H1 (cell line): ENCODE measurements around the gene OXLD1. TPM values are rescaled to one million over a fixed set of nuclear protein-coding genes. Genes with fewer than 3 reads are reported as not detected.

Source experiments
- CBX5 ChIP-seq: fragments of 300-800, 300-1000 bp; sonication (generic); IDR thresholded peaks from 2 replicates; pipeline ENCODE4 v1.7.1; 2016; ENCODE audit warnings: antibody characterized with exemption, low read length, low read depth
- CBX8 ChIP-seq: fragments of 300-800, 300-1000 bp; sonication (generic); IDR thresholded peaks from 2 replicates; pipeline ENCODE4 v1.7.1; 2016; ENCODE audit warnings: low read depth, low read length, borderline replicate concordance
- CEBPB ChIP-seq: IDR thresholded peaks from 2 replicates; pipeline ENCODE4 v1.6.1; 2012; ENCODE audit warnings: low read depth, low read length
- EGR1 ChIP-seq: IDR thresholded peaks from 2 replicates; pipeline ENCODE4 v1.6.1; 2011; ENCODE audit warnings: low read depth, low read length, borderline replicate concordance
- EP300 ChIP-seq, 2 experiments: IDR thresholded peaks; 1 replicate in 1 of 2; 2 replicates in 1 of 2; pipeline ENCODE4 v1.6.1; 2011 to 2012; ENCODE audit warnings: low read depth in 2 of 2, low read length in 2 of 2, mild to moderate bottlenecking in 2 of 2, borderline replicate concordance in 1 of 2, inconsistent platforms in 1 of 2, moderate library complexity in 1 of 2
- EZH2 ChIP-seq: fragments of 200-600 bp; sonication (generic); IDR thresholded peaks from 2 replicates; pipeline ENCODE4 v1.7.1; 2012; ENCODE audit warnings: low read depth, mild to moderate bottlenecking, moderate library complexity, low read length, inconsistent platforms; ENCODE audit not compliant: severe bottlenecking
- FOSL1 ChIP-seq: IDR thresholded peaks from 2 replicates; pipeline ENCODE4 v1.6.1; 2011; ENCODE audit warnings: mild to moderate bottlenecking, low read depth, low read length, moderate library complexity; ENCODE audit not compliant: insufficient read depth
- GABPA ChIP-seq: IDR thresholded peaks from 2 replicates; pipeline ENCODE4 v1.6.1; 2011; ENCODE audit warnings: mild to moderate bottlenecking, low read length, moderate library complexity, borderline replicate concordance; ENCODE audit not compliant: insufficient read depth
- GTF2F1 ChIP-seq: IDR thresholded peaks from 2 replicates; pipeline ENCODE4 v1.6.1; 2012; ENCODE audit warnings: low read depth, low read length, improper control_type of control experiment, borderline replicate concordance
- HDAC2 ChIP-seq, 2 experiments: fragments of 300-600 bp in 1 of 2; sonication (generic) in 1 of 2; IDR thresholded peaks; 2 replicates each; pipeline ENCODE4 v1.6.1; 2011 to 2012; ENCODE audit warnings: low read depth in 2 of 2, low read length in 2 of 2, mild to moderate bottlenecking in 2 of 2, moderate library complexity in 2 of 2, borderline replicate concordance in 1 of 2, inconsistent platforms in 1 of 2
- HDAC6 ChIP-seq: IDR thresholded peaks from one replicate; pipeline ENCODE4 v1.7.1; 2012; ENCODE audit warnings: low read depth, mild to moderate bottlenecking, inconsistent platforms, low read length, moderate library complexity
- JUN ChIP-seq: IDR thresholded peaks from 2 replicates; pipeline ENCODE4 v1.6.1; 2011; ENCODE audit warnings: low read depth, mild to moderate bottlenecking, improper control_type of control experiment, low read length
- NRF1 ChIP-seq: IDR thresholded peaks from 2 replicates; pipeline ENCODE4 v1.6.1; 2011; ENCODE audit warnings: mild to moderate bottlenecking, low read depth, low read length, improper control_type of control experiment
- POLR2AphosphoS5 ChIP-seq: IDR thresholded peaks from 2 replicates; pipeline ENCODE4 v1.6.1; 2011; ENCODE audit warnings: low read depth, low read length
- POU5F1 ChIP-seq: IDR thresholded peaks from 2 replicates; pipeline ENCODE4 v1.6.1; 2011; ENCODE audit warnings: low read depth, mild to moderate bottlenecking, low read length, moderate library complexity
- SAP30 ChIP-seq: fragments of 300-600 bp; sonication (generic); IDR thresholded peaks from 2 replicates; pipeline ENCODE4 v1.7.1; 2012; ENCODE audit warnings: low read length, moderate library complexity, mild to moderate bottlenecking, inconsistent platforms; ENCODE audit not compliant: insufficient read depth, insufficient replicate concordance
- SIRT6 ChIP-seq: IDR thresholded peaks from one replicate; pipeline ENCODE4 v1.7.1; 2012; ENCODE audit warnings: low read length, inconsistent platforms
- SIX5 ChIP-seq: IDR thresholded peaks from 2 replicates; pipeline ENCODE4 v1.6.1; 2011; ENCODE audit warnings: mild to moderate bottlenecking, low read depth, low read length
- SRF ChIP-seq: IDR thresholded peaks from 2 replicates; pipeline ENCODE4 v1.6.1; 2011; ENCODE audit warnings: mild to moderate bottlenecking, low read depth, low read length, moderate library complexity
- TAF1 ChIP-seq: IDR thresholded peaks from 2 replicates; pipeline ENCODE4 v1.6.1; 2011; ENCODE audit warnings: mild to moderate bottlenecking, low read depth, low read length
- ZNF274 ChIP-seq: IDR thresholded peaks from 2 replicates; pipeline ENCODE4 v1.7.0; 2012; ENCODE audit warnings: low read length, borderline replicate concordance; ENCODE audit errors: extremely low read depth
- polyA plus RNA-seq, 7 experiments: library from polyadenylated mRNA; depleted of rRNA in 3 of 7; stranded (reverse) in 5 of 7; unstranded in 2 of 7; fragments of >200 nt in 5 of 7; fragments of 200-250 nt in 2 of 7; gene quantifications; 1 replicate in 5 of 7; 2 replicates in 1 of 7; 4 replicates in 1 of 7; pipeline versions ENCODE4 v1.2.1 to v1.2.3, GENCODE V29; 2011 to 2013; ENCODE audit warnings: missing spikeins in 2 of 7, mixed read lengths in 2 of 7
- total RNA-seq: library from RNA; stranded (reverse); fragmentation: NEBNext Ultra II Directional; extraction: Animal tissue kit (Norgen Biotek cat#: 25700); gene quantifications from 2 replicates; pipeline ENCODE4 v1.2.1, GENCODE V29; 2021
- TF ChIP-seq, protein P1 (sequence below): IDR thresholded peaks from 2 replicates; pipeline ENCODE4 v1.6.1; 2011; ENCODE audit warnings: low read depth, mild to moderate bottlenecking, low read length; ENCODE audit not compliant: insufficient read depth

The OXLD1 gene
- total and polyA plus RNA-seq, 2 of the 8 experiments (the other 6 are each of a cell fraction or from before 2014, with no cell fraction given): 41.5 to 61.9 TPM

DNA sequence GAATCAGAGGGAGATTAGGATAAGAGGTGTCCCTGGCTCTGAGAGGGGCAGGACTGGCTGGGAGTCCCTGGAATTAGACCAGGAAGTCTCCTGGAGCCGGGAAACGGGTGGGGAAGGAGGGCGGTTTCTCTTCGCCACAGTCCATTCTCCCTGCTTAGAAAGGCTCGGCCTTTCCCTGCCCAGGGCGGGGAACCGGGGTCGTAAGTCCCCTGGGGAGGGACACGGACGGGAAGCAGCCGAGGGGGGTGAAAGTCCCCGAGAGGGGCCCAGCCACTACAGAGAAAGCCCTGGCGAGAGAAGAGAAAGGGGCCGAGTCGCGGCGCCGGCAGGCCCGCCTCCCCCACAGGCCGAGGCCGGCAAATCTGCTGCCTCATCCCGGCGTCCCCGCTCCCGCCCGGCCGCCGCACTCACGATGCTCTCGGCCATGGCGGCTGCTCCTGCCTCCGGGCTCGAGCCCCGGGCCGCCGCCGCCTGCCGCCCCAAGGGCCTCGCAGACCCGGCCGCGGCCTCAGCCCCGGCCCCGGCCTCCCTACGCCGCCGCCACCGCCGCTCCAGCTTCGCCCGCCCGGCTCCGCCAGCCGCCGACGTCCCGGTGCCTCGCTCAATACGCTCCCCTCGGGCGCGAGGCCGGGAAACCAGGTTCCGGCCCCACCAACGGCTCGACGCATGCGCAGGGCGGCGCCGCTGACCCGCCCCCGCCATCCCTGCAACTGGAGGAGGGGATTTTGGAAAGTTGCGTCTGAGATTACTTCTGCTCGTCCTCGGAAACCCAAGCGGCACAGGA lies 29.7 kb downstream of the OXLD1 start, which contains the start of the genes NPLOC4 and TSPAN10 (continued):
- TF ChIP-seq CEBPB (peak; percentile 15; the same call in 1 of the 2 replicates), EGR1 (peak; percentile 100), SIRT6 (no peak), CBX5 (no peak), NRF1 (peak; percentile 93), HDAC6 (no peak), GTF2F1 (no peak), JUN (peak; percentile 4; the same call in 1 of the 2 replicates), ZNF274 (no peak), GABPA (peak; percentile 90), SRF (peak; percentile 50), POU5F1 (no peak), SAP30 (peak; percentile 54), CBX8 (no peak), HDAC2 (IDR thresholded peaks at IDR 0.05; ENCODE audit: borderline replicate concordance in 1 of 2, low read depth in 2 of 2, low read length in 2 of 2) (no peak; a peak in 1 of 4 replicates), TAF1 (peak; percentile 99), EP300 (IDR thresholded peaks at IDR 0.05; ENCODE audit: borderline replicate concordance in 1 of 2, low read depth in 2 of 2, low read length in 2 of 2) (peak in 1 of 2 experiments; percentile 71; a peak in 1 of 3 replicates), SIX5 (no peak), FOSL1 (0 out of 2 replicates have a peak, but pooled peaks have one; percentile 62), POLR2AphosphoS5 (peak; percentile 91), EZH2 (no peak)
- TF ChIP-seq, protein P1, sequence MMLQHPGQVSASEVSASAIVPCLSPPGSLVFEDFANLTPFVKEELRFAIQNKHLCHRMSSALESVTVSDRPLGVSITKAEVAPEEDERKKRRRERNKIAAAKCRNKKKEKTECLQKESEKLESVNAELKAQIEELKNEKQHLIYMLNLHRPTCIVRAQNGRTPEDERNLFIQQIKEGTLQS: no peak
